A549 (cell line): ENCODE results near the gene PPP4R1. TPM values are rescaled to one million over a fixed set of nuclear protein-coding genes. Genes with fewer than 3 reads are reported as not detected.

Source experiments
- ATAC-seq, 2 experiments: fragments of 200-7000 bp in 1 of 2; fragments of >200 bp in 1 of 2; cut with Nextera tagmentation in 1 of 2; cut with Tn5 transposase in 1 of 2; 3 replicates each; pipeline versions ENCODE4 v1.8.0 to v1.9.1; 2018 to 2020; ENCODE audit warnings: mild to moderate bottlenecking in 1 of 2, moderate library complexity in 1 of 2
- CTCF ChIA-PET: fragments of 300-600 bp; sonication (Branson Sonifier 250); formaldehyde crosslinking; extraction: SDS; loops from one replicate; lab custom pipeline; 2021; ENCODE audit warnings: antibody characterized with exemption, inconsistent platforms; lab: Yijun Ruan, JAX
- POLR2A ChIA-PET: fragments of 350-600 bp; formaldehyde crosslinking; extraction: SDS; loops from one replicate; lab custom pipeline; 2021; ENCODE audit warnings: antibody characterized with exemption, inconsistent platforms; lab: Yijun Ruan, JAX
- DNase-seq, 2 experiments: peaks; one replicate each; pipeline versions ENCODE4 v3.0.0 to v3.0.0-alpha.2; 2011 to 2016; ENCODE audit warnings: low read depth in 1 of 2, low spot score in 1 of 2
- FAIRE-seq: peaks from 2 replicates; lab custom pipeline; 2011; peaks lifted over from hg19 to GRCh38; lab: Jason Lieb, UNC
- H3K27ac ChIP-seq, 2 experiments: fragments of >200 bp; sonication (Bioruptor Twin); formaldehyde crosslinking; 3 replicates each; pipeline ENCODE4 v1.5.1; 2016 to 2017
- H3K4me1 ChIP-seq: fragments of >200 bp; sonication (Bioruptor Twin); formaldehyde crosslinking; 3 replicates; pipeline ENCODE4 v1.6.1; 2016
- H3K4me2 ChIP-seq: fragments of >200 bp; sonication (Bioruptor Twin); formaldehyde crosslinking; 3 replicates; pipeline ENCODE4 v1.6.1; 2016
- H3K4me3 ChIP-seq: fragments of >200 bp; sonication (Bioruptor Twin); formaldehyde crosslinking; 3 replicates; pipeline ENCODE4 v1.5.1; 2016
- H3K9me3 ChIP-seq: fragments of >200 bp; sonication (Bioruptor Twin); formaldehyde crosslinking; 3 replicates; pipeline ENCODE4 v1.6.1; 2016
- CEBPB ChIP-seq, 2 experiments: fragments of >200 bp in 1 of 2; sonication (Bioruptor Twin) in 1 of 2; formaldehyde crosslinking in 1 of 2; IDR thresholded peaks; 2 replicates each; pipeline ENCODE4 v1.6.1; 2012 to 2016
- CHD2 ChIP-seq: fragments of 150-350 bp; IDR thresholded peaks from 2 replicates; pipeline ENCODE4 v1.6.1; 2014; ENCODE audit warnings: low read length; ENCODE audit not compliant: partially characterized antibody
- CHD4 ChIP-seq: fragments of 200-600 bp; sonication (generic); IDR thresholded peaks from 2 replicates; pipeline ENCODE4 v1.6.1; 2016; ENCODE audit warnings: antibody characterized with exemption, mild to moderate bottlenecking, borderline replicate concordance
- E2F6 ChIP-seq: IDR thresholded peaks from 2 replicates; pipeline ENCODE4 v1.6.1; 2012; ENCODE audit warnings: low read depth, borderline replicate concordance
- EHF ChIP-seq: fragments of 250-450 bp; sonication (Bioruptor Pico); IDR thresholded peaks from 2 replicates; pipeline ENCODE4 v1.5.0; 2020; ENCODE audit warnings: mild to moderate bottlenecking
- ELK1 ChIP-seq: fragments of 150-350 bp; IDR thresholded peaks from 2 replicates; pipeline ENCODE4 v1.6.1; 2014; ENCODE audit warnings: low read depth, mild to moderate bottlenecking, low read length
- ESRRA ChIP-seq: fragments of 150-350 bp; IDR thresholded peaks from 2 replicates; pipeline ENCODE4 v1.6.1; 2014; ENCODE audit warnings: mild to moderate bottlenecking, low read length, borderline replicate concordance
- FOSL2 ChIP-seq, 2 experiments: fragments of 450-650 bp in 1 of 2; fragments of >200 bp in 1 of 2; sonication (Bioruptor Twin) in 1 of 2; formaldehyde crosslinking; IDR thresholded peaks; 2 replicates each; pipeline versions ENCODE4 v1.5.0 to v1.6.1; 2016 to 2020; ENCODE audit warnings: mild to moderate bottlenecking in 1 of 2, moderate library complexity in 1 of 2
- FOXS1 ChIP-seq: fragments of 250-450 bp; sonication (Bioruptor Pico); IDR thresholded peaks from 2 replicates; pipeline ENCODE4 v1.5.0; 2020; ENCODE audit warnings: mild to moderate bottlenecking, moderate library complexity
- HES2 ChIP-seq: fragments of >200 bp; sonication (Bioruptor Twin); formaldehyde crosslinking; IDR thresholded peaks from 2 replicates; pipeline ENCODE4 v1.6.1; 2016
- HEYL ChIP-seq: fragments of 250-450 bp; sonication (Bioruptor Pico); IDR thresholded peaks from 2 replicates; pipeline ENCODE4 v1.8.0; 2021; ENCODE audit warnings: mild to moderate bottlenecking, moderate library complexity
- HOXB13 ChIP-seq: fragments of 250-450 bp; sonication (Bioruptor Pico); IDR thresholded peaks from 2 replicates; pipeline ENCODE4 v1.5.0; 2020; ENCODE audit warnings: low read depth, mild to moderate bottlenecking, moderate library complexity
- KDM5A ChIP-seq: fragments of 200-600 bp; sonication (generic); IDR thresholded peaks from 2 replicates; pipeline ENCODE4 v1.6.1; 2016; ENCODE audit warnings: antibody characterized with exemption, mild to moderate bottlenecking
- NFE2L2 ChIP-seq: fragments of 150-350 bp; conservative IDR thresholded peaks from 2 replicates; pipeline ENCODE4 v1.6.1; 2014; ENCODE audit warnings: low read length
- NPAS2 ChIP-seq: fragments of 250-450 bp; sonication (Bioruptor Pico); IDR thresholded peaks from 2 replicates; pipeline ENCODE4 v1.8.0; 2022; ENCODE audit warnings: mild to moderate bottlenecking, moderate library complexity, borderline replicate concordance
- REST ChIP-seq: fragments of 200-600 bp; sonication (generic); IDR thresholded peaks from 2 replicates; pipeline ENCODE4 v1.6.1; 2016; ENCODE audit warnings: antibody characterized with exemption, mild to moderate bottlenecking, moderate library complexity
- RFX5 ChIP-seq: fragments of 450-650 bp; IDR thresholded peaks from 2 replicates; pipeline ENCODE4 v1.7.1; 2014; ENCODE audit warnings: antibody characterized with exemption, mild to moderate bottlenecking, moderate library complexity
- SMC3 ChIP-seq: fragments of >200 bp; sonication (Bioruptor Twin); formaldehyde crosslinking; IDR thresholded peaks from 3 replicates; pipeline ENCODE4 v1.6.1; 2018; ENCODE audit warnings: inconsistent platforms
- TFCP2L1 ChIP-seq: fragments of 250-450 bp; sonication (Bioruptor Pico); IDR thresholded peaks from 2 replicates; pipeline ENCODE4 v1.5.0; 2021; ENCODE audit warnings: mild to moderate bottlenecking
- ZC3H11A ChIP-seq: fragments of 450-650 bp; IDR thresholded peaks from 2 replicates; pipeline ENCODE4 v1.6.1; 2014; ENCODE audit warnings: antibody characterized with exemption, mild to moderate bottlenecking
- WGBS: methylation state at CpG from one replicate; pipeline ENCODE4 v1.1.6; 2017; ENCODE audit errors: missing lambda C conversion rate; 5-methylcytosine and 5-hydroxymethylcytosine counted together
- polyA plus RNA-seq, 4 experiments: library from polyadenylated mRNA; depleted of rRNA in 3 of 4; stranded (reverse); fragments of >200 nt; fragmentation: RNase III in 1 of 4; extraction: RNeasy Plus Mini Kit Qiagen cat#74134 plus additional on column Dnase treatment in 1 of 4; gene quantifications; 2 replicates in 3 of 4; 3 replicates in 1 of 4; pipeline ENCODE4 v1.2.3, GENCODE V29; 2011 to 2017

PPP4R1 gene
- polyA plus RNA-seq, 2 of the 4 experiments (the other 2 are of a cell fraction) = 40.1 to 97.3 TPM

- POLR2A ChIA-PET = no interaction called here
- H3K27ac ChIP-seq = no peak overlapping the region
- no peak for ATAC-seq
- FAIRE-seq = no peak
- TF ChIP-seq ELK1 (no peak), FOSL2 (IDR thresholded peaks at IDR 0.05) (no peak), FOSL2 (CRISPR knock-in tag; IDR thresholded peaks at IDR 0.05) (no peak), CEBPB (IDR thresholded peaks at IDR 0.05) (no peak), EHF (CRISPR knock-in tag) (no peak), ESRRA (no peak), TFCP2L1 (CRISPR knock-in tag) (no peak), FOXS1 (CRISPR knock-in tag) (no peak), E2F6 (no peak), SMC3 (no peak), CHD4 (no peak), NPAS2 (CRISPR knock-in tag) (no peak), RFX5 (no peak), REST (no peak), NFE2L2 (no peak), HEYL (no peak), HOXB13 (CRISPR knock-in tag) (no peak), ZC3H11A (no peak), CHD2 (no peak)
- H3K4me1 ChIP-seq = no peaks in the 10 kb centered on the region
- no peak overlapping the region for H3K4me3 ChIP-seq
- no peak for DNase-seq
- no peaks in the 10 kb centered on the region for H3K9me3 ChIP-seq
- CTCF ChIA-PET = no interaction called here
- WGBS = 92% methylated on average over 6 of the region's 6 CpGs
- H3K4me2 ChIP-seq = no peak overlapping the region
Measured at GRCh38 chr18:9522952-9523351, 91.4 kb downstream of the PPP4R1 start.

DNA sequence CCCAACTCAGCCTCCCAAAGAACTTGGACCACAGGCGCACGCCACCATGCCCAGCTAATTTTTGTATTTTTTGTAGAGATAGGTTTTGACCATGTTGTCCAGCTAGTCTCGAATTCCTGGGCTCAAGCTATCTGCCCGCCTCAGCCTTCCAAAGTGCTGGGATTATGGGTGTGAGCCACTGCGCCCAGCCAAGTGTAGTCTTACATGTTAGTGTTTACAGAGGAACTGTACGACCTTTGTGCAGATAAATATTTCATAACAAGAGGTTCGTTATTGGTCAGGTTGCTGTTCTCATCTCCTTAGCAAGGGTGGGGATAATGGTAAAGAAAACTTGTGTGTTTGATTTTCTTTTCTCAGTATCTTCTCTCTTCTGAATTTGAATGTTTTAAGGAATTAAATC, 92.6 kb downstream of the PPP4R1 start:
- WGBS = 87% methylated on average over 7 of the region's 7 CpGs
- no peak overlapping the region for H3K27ac ChIP-seq
- no peaks in the 10 kb centered on the region for H3K4me1 ChIP-seq
- no peak overlapping the region for H3K4me2 ChIP-seq
- CTCF ChIA-PET = no interaction called here
- ATAC-seq (no peak), FAIRE-seq (no peak), DNase-seq (no peak)
- no peak overlapping the region for H3K4me3 ChIP-seq
- POLR2A ChIA-PET = interaction anchor here (0.6 kb wide), 1 partner anchor 154 kb away, joined by 3 read pairs; no protein-coding TSS in a partner anchor
- no peaks in the 10 kb centered on the region for H3K9me3 ChIP-seq
- TF ChIP-seq KDM5A (no peak), REST (no peak), HES2 (no peak)
